Vagina (tissue), 2 donors: ENCODE measurements around the gene LYPD1. TPM values are rescaled to one million over a fixed set of nuclear protein-coding genes. Genes with fewer than 3 reads are reported as not detected.

ENCODE experiments used
- DNase-seq, 2 donors: peaks; one replicate each; pipeline ENCODE4 v3.0.0-alpha.2; 2017; ENCODE audit errors: extremely low spot score in 2 of 2
- H3K27ac ChIP-seq: fragments of 200-600 bp; sonication (generic); one replicate; pipeline ENCODE4 v1.5.1; 2019
- H3K27me3 ChIP-seq: fragments of 200-600 bp; sonication (generic); one replicate; pipeline ENCODE4 v1.5.1; 2019
- H3K36me3 ChIP-seq, 2 donors: fragments of 200-600 bp; sonication (generic); one replicate each; pipeline ENCODE4 v1.5.1; 2017 to 2019
- H3K4me1 ChIP-seq: fragments of 200-600 bp; sonication (generic); one replicate; pipeline ENCODE4 v1.5.1; 2019
- H3K4me3 ChIP-seq, 2 donors: fragments of 200-600 bp; sonication (generic); 1 replicate in 1 of 2; 2 replicates in 1 of 2; pipeline ENCODE4 v1.5.1; 2016 to 2019
- H3K9me3 ChIP-seq: fragments of 200-600 bp; sonication (generic); one replicate; pipeline ENCODE4 v1.5.1; 2019
- POLR2A ChIP-seq, 2 donors: fragments of 450-650 bp; IDR thresholded peaks; one replicate each; pipeline ENCODE4 v1.6.1; 2017; ENCODE audit warnings: antibody characterized with exemption in 2 of 2, mild to moderate bottlenecking in 2 of 2, moderate library complexity in 2 of 2
- POLR2AphosphoS5 ChIP-seq, 2 donors: sonication (generic); formaldehyde crosslinking; IDR thresholded peaks; one replicate each; pipeline ENCODE4 v1.9.0; 2017; ENCODE audit warnings: antibody characterized with exemption in 2 of 2, mild to moderate bottlenecking in 2 of 2, low read depth in 1 of 2; ENCODE audit not compliant: insufficient read depth in 1 of 2
- intact Hi-C: fragments of 100-400 bp; cut with DNase I; formaldehyde crosslinking; loops from one replicate; pipeline ENCODE4 v1.15.1; 2023
- total RNA-seq: library from RNA; depleted of rRNA; stranded (reverse); fragments of >200 nt; gene quantifications from one replicate; pipeline ENCODE4 v1.2.3, GENCODE V29; 2016
- TF ChIP-seq, protein P1 (sequence below), 3 experiments: fragments of 450-650 bp in 2 of 3; fragments of 200-600 bp in 1 of 3; sonication (generic) in 1 of 3; IDR thresholded peaks; one replicate each; pipeline ENCODE4 v1.5.1; 2017 to 2019; ENCODE audit warnings: antibody characterized with exemption in 3 of 3, mild to moderate bottlenecking in 2 of 3, moderate library complexity in 2 of 3

LYPD1 gene
- total RNA-seq, 1 donor from 2014 or later, result not detected

- no peaks in the 10 kb centered on the region for H3K9me3 ChIP-seq
- H3K4me1 ChIP-seq, result no peaks in the 10 kb centered on the region
- intact Hi-C loops, result no loop called here
Observed at GRCh38 chr2:132609101-132609890, 60.7 kb downstream of the LYPD1 start.

DNA sequence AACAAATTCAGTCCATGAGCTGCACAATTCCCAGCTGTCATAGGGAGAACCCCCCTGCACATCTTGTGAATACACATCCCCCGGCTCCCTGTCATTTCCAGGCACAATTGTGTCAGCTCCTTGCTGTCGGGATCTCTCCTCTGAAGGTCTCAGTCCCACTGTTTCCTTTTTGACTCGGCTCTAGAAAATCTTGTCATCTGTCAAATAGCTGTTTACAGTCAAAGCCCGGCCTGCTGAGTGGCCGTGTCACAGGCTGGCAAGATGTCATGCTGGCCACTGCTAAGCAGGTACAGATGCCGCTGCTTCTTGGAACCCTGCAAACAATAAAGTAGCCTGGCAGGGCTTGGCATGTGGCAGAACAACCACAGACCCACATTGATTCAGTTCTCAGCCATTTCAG lies 61.7 kb downstream of the LYPD1 start:
- intact Hi-C loops, result no loop called here
- no peak overlapping the region for H3K27ac ChIP-seq
- H3K9me3 ChIP-seq, result no peaks in the 10 kb centered on the region
- TF ChIP-seq POLR2A (IDR thresholded peaks at IDR 0.05), result no peak
- TF ChIP-seq, protein P1, sequence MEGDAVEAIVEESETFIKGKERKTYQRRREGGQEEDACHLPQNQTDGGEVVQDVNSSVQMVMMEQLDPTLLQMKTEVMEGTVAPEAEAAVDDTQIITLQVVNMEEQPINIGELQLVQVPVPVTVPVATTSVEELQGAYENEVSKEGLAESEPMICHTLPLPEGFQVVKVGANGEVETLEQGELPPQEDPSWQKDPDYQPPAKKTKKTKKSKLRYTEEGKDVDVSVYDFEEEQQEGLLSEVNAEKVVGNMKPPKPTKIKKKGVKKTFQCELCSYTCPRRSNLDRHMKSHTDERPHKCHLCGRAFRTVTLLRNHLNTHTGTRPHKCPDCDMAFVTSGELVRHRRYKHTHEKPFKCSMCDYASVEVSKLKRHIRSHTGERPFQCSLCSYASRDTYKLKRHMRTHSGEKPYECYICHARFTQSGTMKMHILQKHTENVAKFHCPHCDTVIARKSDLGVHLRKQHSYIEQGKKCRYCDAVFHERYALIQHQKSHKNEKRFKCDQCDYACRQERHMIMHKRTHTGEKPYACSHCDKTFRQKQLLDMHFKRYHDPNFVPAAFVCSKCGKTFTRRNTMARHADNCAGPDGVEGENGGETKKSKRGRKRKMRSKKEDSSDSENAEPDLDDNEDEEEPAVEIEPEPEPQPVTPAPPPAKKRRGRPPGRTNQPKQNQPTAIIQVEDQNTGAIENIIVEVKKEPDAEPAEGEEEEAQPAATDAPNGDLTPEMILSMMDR (IDR thresholded peaks at IDR 0.05), result no peak
- no peak for TF ChIP-seq POLR2AphosphoS5 (IDR thresholded peaks at IDR 0.05; ENCODE audit: insufficient read depth in 1 of 2, low read depth in 1 of 2)
- no peaks in the 10 kb centered on the region for H3K36me3 ChIP-seq
- no peaks in the 10 kb centered on the region for H3K27me3 ChIP-seq
- no peaks in the 10 kb centered on the region for H3K4me1 ChIP-seq
- no peak for DNase-seq
- H3K4me3 ChIP-seq, result no peak overlapping the region

More at GRCh38 chr2:132609101-132609890, 60.7 kb downstream of the LYPD1 start:
- no peaks in the 10 kb centered on the region for H3K36me3 ChIP-seq
- TF ChIP-seq POLR2AphosphoS5 (IDR thresholded peaks at IDR 0.05; ENCODE audit: insufficient read depth in 1 of 2, low read depth in 1 of 2) (no peak), POLR2A (IDR thresholded peaks at IDR 0.05) (no peak)
- TF ChIP-seq, protein P1 (IDR thresholded peaks at IDR 0.05), result no peak
- no peak overlapping the region for H3K27ac ChIP-seq
- H3K4me3 ChIP-seq, result no peak overlapping the region
- H3K27me3 ChIP-seq, result no peaks in the 10 kb centered on the region
- no peak for DNase-seq

GRCh38 chr2:132607426-132608090 lies 62.4 kb downstream of the LYPD1 start:
- Histone ChIP-seq H3K27me3 (no peaks in the 10 kb centered on the region), H3K4me1 (no peaks in the 10 kb centered on the region), H3K27ac (no peak overlapping the region), H3K9me3 (no peaks in the 10 kb centered on the region), H3K4me3 (no peak overlapping the region), H3K36me3 (no peaks in the 10 kb centered on the region)
- DNase-seq, result no peak
- intact Hi-C loops, result no loop called here
- TF ChIP-seq, protein P1 (IDR thresholded peaks at IDR 0.05), result no peak
- TF ChIP-seq POLR2AphosphoS5 (IDR thresholded peaks at IDR 0.05; ENCODE audit: insufficient read depth in 1 of 2, low read depth in 1 of 2) (no peak), POLR2A (IDR thresholded peaks at IDR 0.05) (no peak)

GRCh38 chr2:132606649-132607048 lies 63.4 kb downstream of the LYPD1 start:
- no peaks in the 10 kb centered on the region for H3K9me3 ChIP-seq
- no peak overlapping the region for H3K4me3 ChIP-seq
- intact Hi-C loops, result no loop called here
- H3K36me3 ChIP-seq, result no peaks in the 10 kb centered on the region
- no peak overlapping the region for H3K27ac ChIP-seq
- no peak for DNase-seq
- no peak for TF ChIP-seq POLR2AphosphoS5 (IDR thresholded peaks at IDR 0.05; ENCODE audit: insufficient read depth in 1 of 2, low read depth in 1 of 2)
- TF ChIP-seq, protein P1 (IDR thresholded peaks at IDR 0.05), result no peak
- no peak for TF ChIP-seq POLR2A (IDR thresholded peaks at IDR 0.05)
- H3K4me1 ChIP-seq, result no peaks in the 10 kb centered on the region
- no peaks in the 10 kb centered on the region for H3K27me3 ChIP-seq
